CD4-positive, alpha-beta T cell treated with Interleukin-6 at 100 ng/mL for 8 hours (primary cell): ENCODE results near the gene ATXN7L1.
"Not testable (repeated sequence)": the region's sequence is repeated elsewhere in the genome, so short reads cannot be mapped to it uniquely, and the experiment has no call there.

Experiments used
- DNase-seq: peaks from one replicate; pipeline ENCODE4 v3.0.0-alpha.2; 2020; ENCODE audit warnings: mixed read lengths, low spot score

The ATXN7L1 gene

GRCh38 chr7:105617280-105618015 is 259.0 kb downstream of the ATXN7L1 start:
- no peak for DNase-seq

GRCh38 chr7:105614341-105614840 is 262.0 kb downstream of the ATXN7L1 start:
- DNase-seq: no peak

- no peak for DNase-seq
Measured at GRCh38 chr7:105613611-105614330, 262.6 kb downstream of the ATXN7L1 start.

- no peak for DNase-seq
Measured at GRCh38 chr7:105612806-105613205, 263.6 kb downstream of the ATXN7L1 start.

- no peak for DNase-seq
Measured at GRCh38 chr7:105611856-105612775, 264.3 kb downstream of the ATXN7L1 start.

- DNase-seq: no peak
Measured at GRCh38 chr7:105610165-105610930, 266.1 kb downstream of the ATXN7L1 start.

- no peak for DNase-seq
Measured at GRCh38 chr7:105602325-105603305, 273.8 kb downstream of the ATXN7L1 start.

GRCh38 chr7:105600720-105601550 is 275.5 kb downstream of the ATXN7L1 start:
- DNase-seq: no peak

- DNase-seq: no peak
Measured at GRCh38 chr7:105599551-105599950, 276.8 kb downstream of the ATXN7L1 start.

- not testable (repeated sequence) for DNase-seq
Measured at GRCh38 chr7:105599080-105599479, 277.3 kb downstream of the ATXN7L1 start.

GRCh38 chr7:105596866-105597265 is 279.5 kb downstream of the ATXN7L1 start:
- no peak for DNase-seq

- no peak for DNase-seq
Measured at GRCh38 chr7:105594034-105594433, 282.4 kb downstream of the ATXN7L1 start.

GRCh38 chr7:105591522-105591921 is 284.9 kb downstream of the ATXN7L1 start:
- no peak for DNase-seq

GRCh38 chr7:105590793-105591192 is 285.6 kb downstream of the ATXN7L1 start:
- no peak for DNase-seq

- peak; percentile 42 for DNase-seq
Measured at GRCh38 chr7:105589356-105590077, 286.9 kb downstream of the ATXN7L1 start.

GRCh38 chr7:105587909-105588635 is 288.3 kb downstream of the ATXN7L1 start:
- DNase-seq: no peak

- DNase-seq: no peak
Measured at GRCh38 chr7:105585850-105586500, 290.4 kb downstream of the ATXN7L1 start.
